C4-2B (cell line): Measurements from ENCODE around the gene UBFD1.

Experiments used
- H3K27ac ChIP-seq: fragments of 450-650 bp; 2 replicates; pipeline ENCODE4 v1.5.1; 2017
- ZFX ChIP-seq: fragments of 450-650 bp; IDR thresholded peaks from 2 replicates; pipeline ENCODE4 v1.6.1; 2017
- TF ChIP-seq, protein P1 (sequence below): fragments of 450-650 bp; conservative IDR thresholded peaks from 2 replicates; pipeline ENCODE4 v1.5.1; 2017; ENCODE audit warnings: mild to moderate bottlenecking

Gene UBFD1, protein sequence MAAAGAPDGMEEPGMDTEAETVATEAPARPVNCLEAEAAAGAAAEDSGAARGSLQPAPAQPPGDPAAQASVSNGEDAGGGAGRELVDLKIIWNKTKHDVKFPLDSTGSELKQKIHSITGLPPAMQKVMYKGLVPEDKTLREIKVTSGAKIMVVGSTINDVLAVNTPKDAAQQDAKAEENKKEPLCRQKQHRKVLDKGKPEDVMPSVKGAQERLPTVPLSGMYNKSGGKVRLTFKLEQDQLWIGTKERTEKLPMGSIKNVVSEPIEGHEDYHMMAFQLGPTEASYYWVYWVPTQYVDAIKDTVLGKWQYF

GRCh38 chr16:23556881-23557778 lies at the start of gene UBFD1, which contains the start of gene EARS2:
Gene UBFD1, plus strand, starts transcription at chr16:23557727. Its CDS starts 16 bp downstream, at chr16:23557743.
Gene EARS2, minus strand, starts transcription at chr16:23557350. Its CDS starts 7 bp downstream, at chr16:23557343.
- H3K27ac ChIP-seq, result peak within 1 kb of the TSS; percentile 86
- TF ChIP-seq ZFX, result peak; percentile 46; the same call in 1 of the 2 replicates
- TF ChIP-seq, protein P1, sequence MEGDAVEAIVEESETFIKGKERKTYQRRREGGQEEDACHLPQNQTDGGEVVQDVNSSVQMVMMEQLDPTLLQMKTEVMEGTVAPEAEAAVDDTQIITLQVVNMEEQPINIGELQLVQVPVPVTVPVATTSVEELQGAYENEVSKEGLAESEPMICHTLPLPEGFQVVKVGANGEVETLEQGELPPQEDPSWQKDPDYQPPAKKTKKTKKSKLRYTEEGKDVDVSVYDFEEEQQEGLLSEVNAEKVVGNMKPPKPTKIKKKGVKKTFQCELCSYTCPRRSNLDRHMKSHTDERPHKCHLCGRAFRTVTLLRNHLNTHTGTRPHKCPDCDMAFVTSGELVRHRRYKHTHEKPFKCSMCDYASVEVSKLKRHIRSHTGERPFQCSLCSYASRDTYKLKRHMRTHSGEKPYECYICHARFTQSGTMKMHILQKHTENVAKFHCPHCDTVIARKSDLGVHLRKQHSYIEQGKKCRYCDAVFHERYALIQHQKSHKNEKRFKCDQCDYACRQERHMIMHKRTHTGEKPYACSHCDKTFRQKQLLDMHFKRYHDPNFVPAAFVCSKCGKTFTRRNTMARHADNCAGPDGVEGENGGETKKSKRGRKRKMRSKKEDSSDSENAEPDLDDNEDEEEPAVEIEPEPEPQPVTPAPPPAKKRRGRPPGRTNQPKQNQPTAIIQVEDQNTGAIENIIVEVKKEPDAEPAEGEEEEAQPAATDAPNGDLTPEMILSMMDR, result peak; percentile 97

DNA sequence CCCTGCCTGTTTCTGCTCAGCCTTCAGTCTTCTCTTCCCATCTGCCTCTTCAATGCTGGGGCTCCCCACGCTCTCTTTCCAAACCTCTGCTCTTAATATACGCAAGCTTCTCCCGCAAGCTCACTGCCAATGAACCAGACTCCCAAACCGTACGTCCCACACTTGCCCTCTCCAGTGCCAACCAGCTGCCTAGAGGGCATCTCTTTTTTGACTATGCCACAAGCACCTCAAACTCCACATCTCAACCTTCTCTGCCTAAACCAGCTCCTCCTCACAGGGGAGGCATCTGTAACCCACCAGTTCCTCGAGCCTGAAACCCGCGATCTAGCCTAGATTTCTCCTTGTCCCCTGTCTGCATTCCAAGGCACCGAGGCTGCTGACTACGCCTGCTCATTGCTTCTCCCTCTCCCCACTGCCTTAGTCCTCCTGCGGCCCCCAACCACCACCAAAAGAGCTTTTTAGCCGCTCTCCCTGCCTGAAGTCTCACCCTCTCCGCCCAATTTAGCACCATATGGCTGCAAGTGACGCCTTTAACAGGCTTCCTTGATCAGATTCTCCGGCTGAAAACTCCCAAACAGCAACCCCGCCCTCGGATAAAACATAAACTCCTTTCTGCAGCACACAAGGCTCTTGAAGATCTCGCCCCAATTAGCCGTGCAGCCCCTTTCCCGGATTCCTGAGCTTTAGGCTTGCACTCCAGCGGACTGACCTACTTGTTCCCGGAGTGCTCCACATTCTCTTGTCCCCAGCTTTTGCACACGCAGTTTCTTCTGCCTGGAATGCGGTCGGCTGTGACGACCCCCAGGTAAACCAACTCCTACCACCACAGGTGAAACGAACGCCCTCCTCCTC lies 48.7 kb upstream of the UBFD1 start:
- H3K27ac ChIP-seq, result peak overlapping the region; percentile 88; the same call in 1 of the 2 replicates
- TF ChIP-seq, protein P1, result no peak
- TF ChIP-seq ZFX, result no peak

- TF ChIP-seq ZFX, result no peak
- TF ChIP-seq, protein P1, result no peak
- H3K27ac ChIP-seq, result peak overlapping the region; percentile 88
Measured at GRCh38 chr16:23509441-23509754, 48.1 kb upstream of the UBFD1 start.

DNA sequence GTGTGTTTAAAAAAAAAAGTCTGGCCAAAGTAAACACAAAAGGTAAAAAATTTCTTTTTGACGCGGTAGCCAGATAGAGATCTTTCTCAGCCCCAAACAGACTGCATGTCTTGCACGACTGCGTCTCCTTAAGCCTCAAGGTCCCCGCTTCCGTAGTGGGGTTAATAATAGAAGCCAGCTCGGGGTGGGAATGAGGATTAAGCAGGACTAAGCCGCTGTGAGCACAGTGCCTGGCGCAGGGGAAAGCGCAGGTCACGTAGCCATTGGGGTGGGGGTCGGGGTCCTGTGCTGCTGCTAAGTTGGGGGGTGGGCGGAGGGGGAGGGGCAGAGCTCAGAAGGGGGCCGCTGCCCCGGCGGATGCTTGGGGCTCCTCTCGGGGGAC lies 47.8 kb upstream of the UBFD1 start:
- peak overlapping the region; percentile 88 for H3K27ac ChIP-seq
- no peak for TF ChIP-seq ZFX
- TF ChIP-seq, protein P1, result no peak

DNA sequence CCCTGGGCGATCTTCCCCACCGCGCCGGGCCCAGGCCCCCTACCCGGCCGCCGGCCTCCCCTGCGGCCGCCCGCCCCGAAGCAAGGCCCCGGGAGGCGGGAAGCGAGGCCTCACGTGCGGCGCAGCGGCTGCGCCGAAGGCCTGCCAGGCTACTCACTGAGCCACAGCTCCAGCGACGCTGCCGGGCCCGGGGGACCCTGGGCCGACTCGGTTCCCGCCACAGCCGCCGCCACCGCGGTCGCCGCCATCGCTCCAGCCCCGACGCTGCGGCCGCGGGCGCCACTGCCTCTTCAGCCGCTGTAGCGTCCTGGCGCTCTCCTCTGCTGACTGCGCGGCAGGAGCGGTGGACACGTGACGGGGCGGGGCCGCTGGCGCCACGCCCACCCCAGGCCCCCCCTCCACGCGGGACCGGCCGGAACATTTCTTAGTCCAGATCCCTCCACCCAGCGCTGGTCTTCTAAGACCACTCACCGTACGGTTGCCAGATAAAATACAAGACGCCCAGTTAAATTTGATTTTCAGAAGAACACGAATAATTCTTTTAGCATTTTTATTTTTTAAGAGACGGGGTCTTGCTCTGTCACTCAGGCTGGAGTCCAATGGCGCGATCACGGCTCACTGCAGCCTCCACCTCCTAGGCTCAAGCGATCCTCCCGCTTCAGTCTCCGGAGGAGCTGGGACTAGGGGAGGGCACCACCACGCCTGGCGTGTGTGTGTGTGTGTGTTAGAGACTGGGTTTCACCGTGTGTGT lies 47.2 kb upstream of the UBFD1 start, which contains the start of gene GGA2:
GGA2 (minus strand) TSS at position 331 of the 751 bp plus-strand sequence; CDS start at position 248, 83 bp downstream.
- peak; percentile 91 for TF ChIP-seq ZFX
- TF ChIP-seq, protein P1, result no peak
- H3K27ac ChIP-seq, result peak within 1 kb of the TSS; percentile 88

DNA sequence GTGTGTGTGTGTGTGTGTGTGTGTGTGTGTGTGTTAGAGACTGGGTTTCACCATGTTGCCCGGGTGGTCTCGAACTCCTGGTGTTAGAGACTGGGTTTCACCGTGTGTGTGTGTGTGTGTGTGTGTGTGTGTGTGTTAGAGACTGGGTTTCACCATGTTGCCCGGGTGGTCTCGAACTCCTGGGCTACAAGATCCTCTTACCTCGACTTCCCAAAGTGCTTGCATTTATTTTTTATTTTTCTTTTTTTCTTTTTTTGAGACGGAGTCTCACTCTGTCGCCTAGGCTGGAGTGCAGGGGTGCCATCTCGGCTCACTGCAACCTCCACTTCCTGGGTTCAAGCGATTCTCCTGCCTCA lies 46.6 kb upstream of the UBFD1 start:
- peak overlapping the region; percentile 88 for H3K27ac ChIP-seq

DNA sequence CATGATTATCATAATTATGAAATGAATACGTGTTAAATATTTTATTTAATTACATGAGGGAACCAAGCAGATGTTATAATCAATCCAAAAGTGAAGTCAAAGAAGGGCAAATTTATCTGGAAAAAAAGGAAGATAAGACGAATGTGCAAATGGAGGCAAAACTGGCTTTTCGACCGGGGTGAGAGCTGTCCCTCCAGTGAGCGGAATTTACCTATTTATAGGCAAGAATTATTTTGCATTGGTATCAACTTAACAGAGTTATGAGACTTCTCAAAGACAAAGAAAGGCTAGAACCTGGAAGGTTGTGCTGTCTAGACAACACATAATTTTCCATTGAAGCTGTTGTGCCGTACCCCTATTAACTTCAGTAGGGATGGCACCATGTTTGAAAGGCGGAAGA lies 45.8 kb upstream of the UBFD1 start:
- H3K27ac ChIP-seq, result no peak overlapping the region

More for the DNA sequence above, 45.8 kb upstream of the UBFD1 start:
- TF ChIP-seq, protein P1, result no peak
- no peak for TF ChIP-seq ZFX
